Prostate gland (tissue), 2 donors: ENCODE results near the gene UNC79. TPM values are rescaled to one million over a fixed set of nuclear protein-coding genes. Genes with fewer than 3 reads are reported as not detected.

Source experiments
- DNase-seq: peaks from one replicate; pipeline ENCODE4 v3.0.0-alpha.2; 2019; ENCODE audit warnings: low spot score
- H3K27ac ChIP-seq, 2 donors: fragments of 200-600 bp; sonication (generic); 2 replicates each; pipeline ENCODE4 v1.5.1; 2017 to 2019
- H3K27me3 ChIP-seq: fragments of 200-600 bp; sonication (generic); replicated peaks from 2 replicates; pipeline ENCODE4 v1.5.1; 2019; ENCODE audit not compliant: insufficient read depth
- H3K36me3 ChIP-seq, 2 donors: fragments of 200-600 bp; sonication (generic); 1 replicate in 1 of 2; 2 replicates in 1 of 2; pipeline versions ENCODE4 v1.5.1 to v1.8.1; 2017 to 2019
- H3K4me1 ChIP-seq: fragments of 200-600 bp; sonication (generic); replicated peaks from 2 replicates; pipeline ENCODE4 v1.5.1; 2019
- H3K4me3 ChIP-seq, 2 donors: fragments of 200-600 bp; sonication (generic); 2 replicates each; pipeline ENCODE4 v1.5.1; 2017 to 2019
- H3K9me3 ChIP-seq: fragments of 200-600 bp; sonication (generic); 2 replicates; pipeline ENCODE4 v1.5.1; 2017
- POLR2A ChIP-seq: fragments of 450-650 bp; IDR thresholded peaks from one replicate; pipeline ENCODE4 v1.6.1; 2016; ENCODE audit warnings: antibody characterized with exemption, mild to moderate bottlenecking
- POLR2AphosphoS5 ChIP-seq: sonication (generic); formaldehyde crosslinking; IDR thresholded peaks from one replicate; pipeline ENCODE4 v1.6.1; 2017; ENCODE audit warnings: antibody characterized with exemption
- WGBS: methylation state at CpG from one replicate; pipeline ENCODE4 v1.1.5; 2018; 5-methylcytosine and 5-hydroxymethylcytosine counted together
- intact Hi-C: fragments of 100-400 bp; cut with DNase I; formaldehyde crosslinking; loops from one replicate; pipeline ENCODE4 v1.14.2; 2022
- total RNA-seq, 2 donors: library from RNA; depleted of rRNA; stranded (reverse); fragments of >200 nt; gene quantifications; one replicate each; pipeline ENCODE4 v1.1.0, GENCODE V29; 2016
- TF ChIP-seq, protein P1 (sequence below), 4 experiments: fragments of 200-600 bp in 2 of 4; fragments of 450-650 bp in 2 of 4; sonication (generic) in 2 of 4; IDR thresholded peaks; 1 replicate in 3 of 4; 2 replicates in 1 of 4; pipeline ENCODE4 v1.5.1; 2016 to 2019; ENCODE audit warnings: antibody characterized with exemption in 4 of 4, mild to moderate bottlenecking in 2 of 4, moderate library complexity in 2 of 4

UNC79 gene
- total RNA-seq, 2 donors from 2014 or later, result 0.32 to 1.0 TPM

DNA sequence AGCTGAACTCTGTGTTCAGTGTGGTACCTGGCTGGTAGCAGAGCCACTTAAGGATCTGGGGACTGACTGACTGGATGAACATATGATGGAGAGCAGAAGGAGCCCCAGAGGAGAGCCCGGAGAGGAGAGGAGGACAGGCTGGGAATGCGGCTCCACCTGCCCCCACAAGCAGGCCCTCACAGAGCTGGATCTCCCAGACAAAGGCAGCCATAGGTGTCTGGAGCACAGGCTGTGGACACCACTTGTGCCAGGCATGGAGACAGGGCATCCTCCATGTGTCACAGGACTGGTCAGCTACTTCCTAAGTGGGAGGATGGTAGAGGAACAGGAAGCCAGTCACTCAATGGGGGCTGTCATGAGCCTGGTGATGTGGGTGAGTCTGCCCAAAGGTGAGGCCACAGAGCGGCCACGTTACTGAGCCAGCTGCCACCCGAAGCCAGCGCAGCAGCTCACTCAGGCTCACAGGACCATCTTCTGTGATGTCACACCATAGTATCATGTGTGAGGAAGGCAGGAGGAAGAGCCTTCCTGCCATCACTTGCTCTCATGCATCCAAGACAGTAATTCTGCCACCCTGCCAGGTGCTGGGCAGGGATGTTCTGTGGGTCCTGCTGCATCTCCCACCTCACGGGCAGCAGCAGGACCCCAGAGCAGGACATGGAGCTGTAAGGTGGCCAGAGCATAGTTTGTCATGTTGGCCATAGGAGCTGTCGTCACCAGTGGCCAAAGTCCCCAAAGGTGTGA is 285.4 kb downstream of the UNC79 start:
- 91% methylated on average over 8 of the region's 8 CpGs for WGBS
- DNase-seq, result no peak
- intact Hi-C loops, result no loop called here
- no peak overlapping the region for H3K4me3 ChIP-seq
- TF ChIP-seq, protein P1, sequence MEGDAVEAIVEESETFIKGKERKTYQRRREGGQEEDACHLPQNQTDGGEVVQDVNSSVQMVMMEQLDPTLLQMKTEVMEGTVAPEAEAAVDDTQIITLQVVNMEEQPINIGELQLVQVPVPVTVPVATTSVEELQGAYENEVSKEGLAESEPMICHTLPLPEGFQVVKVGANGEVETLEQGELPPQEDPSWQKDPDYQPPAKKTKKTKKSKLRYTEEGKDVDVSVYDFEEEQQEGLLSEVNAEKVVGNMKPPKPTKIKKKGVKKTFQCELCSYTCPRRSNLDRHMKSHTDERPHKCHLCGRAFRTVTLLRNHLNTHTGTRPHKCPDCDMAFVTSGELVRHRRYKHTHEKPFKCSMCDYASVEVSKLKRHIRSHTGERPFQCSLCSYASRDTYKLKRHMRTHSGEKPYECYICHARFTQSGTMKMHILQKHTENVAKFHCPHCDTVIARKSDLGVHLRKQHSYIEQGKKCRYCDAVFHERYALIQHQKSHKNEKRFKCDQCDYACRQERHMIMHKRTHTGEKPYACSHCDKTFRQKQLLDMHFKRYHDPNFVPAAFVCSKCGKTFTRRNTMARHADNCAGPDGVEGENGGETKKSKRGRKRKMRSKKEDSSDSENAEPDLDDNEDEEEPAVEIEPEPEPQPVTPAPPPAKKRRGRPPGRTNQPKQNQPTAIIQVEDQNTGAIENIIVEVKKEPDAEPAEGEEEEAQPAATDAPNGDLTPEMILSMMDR (IDR thresholded peaks at IDR 0.05), result no peak
- TF ChIP-seq POLR2A, result no peak
- TF ChIP-seq POLR2AphosphoS5, result no peak
- no peaks in the 10 kb centered on the region for H3K9me3 ChIP-seq
- H3K27ac ChIP-seq, result no peak overlapping the region
- H3K27me3 ChIP-seq, result no peaks in the 10 kb centered on the region
- H3K4me1 ChIP-seq, result no peaks in the 10 kb centered on the region
- no peaks in the 10 kb centered on the region for H3K36me3 ChIP-seq

DNA sequence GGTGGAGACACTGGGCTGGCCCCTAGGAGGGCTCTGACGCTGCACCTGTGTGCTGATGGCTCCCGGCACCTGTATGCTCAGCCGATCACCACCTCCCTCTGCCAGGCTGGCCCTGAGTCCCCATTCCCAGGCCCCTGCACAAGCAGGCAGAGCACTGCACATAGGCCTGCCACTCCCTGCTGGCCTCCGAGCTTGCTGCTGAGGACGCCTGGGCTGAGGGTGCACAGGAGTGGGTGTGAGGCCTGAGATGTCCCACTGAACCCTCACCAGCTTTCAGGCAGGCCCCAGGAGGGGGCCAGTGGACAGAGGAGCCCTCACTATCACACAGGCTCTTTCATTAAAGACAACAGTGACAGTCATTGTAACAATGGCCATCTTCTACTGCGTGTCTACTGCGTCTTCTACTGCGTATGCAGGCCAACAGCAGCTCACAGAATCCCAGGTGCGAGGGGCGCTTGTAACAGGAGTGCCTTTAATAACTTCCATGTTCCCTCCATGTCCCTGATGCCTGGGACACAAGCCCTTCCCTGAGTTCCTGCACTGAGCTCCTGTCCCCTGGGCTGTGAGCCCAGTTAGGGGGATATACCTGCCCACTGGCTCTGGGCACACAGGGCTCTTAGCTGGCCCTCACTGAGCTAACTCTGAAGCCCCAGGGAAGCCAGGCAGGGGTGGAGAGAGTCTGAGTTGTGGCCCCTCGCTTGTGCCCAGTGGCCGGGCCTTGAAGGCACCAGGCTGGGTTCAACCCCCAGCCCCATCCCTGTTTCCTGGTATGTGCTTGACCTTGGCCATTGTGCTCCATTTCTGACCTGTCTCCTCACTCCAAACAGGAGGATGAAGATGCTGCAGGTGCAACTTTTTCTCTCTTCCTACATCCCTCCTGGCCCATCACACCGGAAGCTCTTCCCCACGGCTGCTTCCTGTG is 286.3 kb downstream of the UNC79 start:
- no peak overlapping the region for H3K4me3 ChIP-seq
- DNase-seq, result no peak
- no peaks in the 10 kb centered on the region for H3K36me3 ChIP-seq
- intact Hi-C loops, result no loop called here
- WGBS, result 91% methylated on average over 14 of the region's 14 CpGs
- no peaks in the 10 kb centered on the region for H3K27me3 ChIP-seq
- no peaks in the 10 kb centered on the region for H3K9me3 ChIP-seq
- H3K4me1 ChIP-seq, result no peaks in the 10 kb centered on the region
- no peak overlapping the region for H3K27ac ChIP-seq
- no peak for TF ChIP-seq POLR2AphosphoS5
- TF ChIP-seq, protein P1 (IDR thresholded peaks at IDR 0.05), result no peak
- no peak for TF ChIP-seq POLR2A

DNA sequence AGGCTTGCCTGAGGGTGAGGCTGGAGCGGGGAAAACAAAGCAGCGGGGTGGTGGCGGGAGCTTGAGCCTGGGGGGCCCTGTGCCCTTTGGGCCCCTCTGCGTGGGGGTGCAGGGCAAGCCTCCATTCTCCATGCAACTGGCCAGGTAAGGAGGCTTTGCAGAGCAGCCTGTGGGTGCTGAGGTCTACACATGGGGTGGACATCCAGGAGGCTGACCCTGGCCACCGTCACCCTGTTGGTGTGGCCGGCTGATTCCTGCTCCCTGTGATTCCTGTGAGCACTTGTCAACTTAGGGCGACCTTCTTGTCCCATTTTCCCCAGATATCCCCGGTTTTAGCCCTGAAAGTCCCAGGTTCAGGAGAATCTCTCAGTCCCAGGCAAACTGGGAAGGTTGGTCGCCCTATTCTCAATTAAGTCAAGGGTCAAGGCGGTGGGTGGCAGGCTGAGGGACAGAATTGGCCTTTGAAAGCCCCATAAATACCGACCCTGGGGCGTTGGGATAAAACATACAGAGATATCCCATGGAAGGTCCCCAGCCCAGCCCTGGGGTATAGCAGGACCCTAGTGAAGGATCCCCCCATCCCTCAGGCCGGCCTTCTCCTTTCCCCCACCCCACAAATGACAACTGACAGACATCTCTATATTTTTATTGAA is 287.1 kb downstream of the UNC79 start:
- 89% methylated on average over 13 of the region's 13 CpGs for WGBS
- no peaks in the 10 kb centered on the region for H3K4me1 ChIP-seq
- no peaks in the 10 kb centered on the region for H3K9me3 ChIP-seq
- H3K36me3 ChIP-seq, result no peaks in the 10 kb centered on the region
- intact Hi-C loops, result no loop called here
- no peak overlapping the region for H3K27ac ChIP-seq
- no peaks in the 10 kb centered on the region for H3K27me3 ChIP-seq
- H3K4me3 ChIP-seq, result no peak overlapping the region
- TF ChIP-seq POLR2AphosphoS5 (no peak), POLR2A (no peak)
- TF ChIP-seq, protein P1 (IDR thresholded peaks at IDR 0.05), result no peak
- no peak for DNase-seq

DNA sequence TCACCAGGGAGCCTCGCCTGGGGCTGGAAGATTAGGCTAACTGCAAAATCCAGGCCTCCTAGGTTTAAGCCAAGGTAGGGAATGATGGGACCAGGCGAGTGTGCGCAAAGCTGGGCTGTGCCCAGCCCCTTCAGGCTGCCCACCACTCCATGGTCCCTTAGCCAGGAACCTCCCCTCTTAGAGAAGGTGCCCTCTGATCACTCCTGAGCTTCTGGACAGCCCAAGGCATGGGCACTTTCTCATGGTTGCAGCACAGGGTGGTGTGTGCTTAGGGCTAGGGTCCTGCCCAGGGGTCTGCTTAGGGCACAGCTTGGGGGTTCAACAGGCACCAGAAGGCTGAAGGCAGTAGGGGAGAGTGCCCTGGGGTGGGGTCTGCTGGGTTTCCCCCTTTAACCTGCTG is 288.5 kb downstream of the UNC79 start:
- H3K4me1 ChIP-seq, result no peaks in the 10 kb centered on the region
- no peaks in the 10 kb centered on the region for H3K27me3 ChIP-seq
- intact Hi-C loops, result no loop called here
- H3K27ac ChIP-seq, result no peak overlapping the region
- no peak for DNase-seq
- no peaks in the 10 kb centered on the region for H3K36me3 ChIP-seq
- no peak for TF ChIP-seq POLR2AphosphoS5
- no peak for TF ChIP-seq POLR2A
- TF ChIP-seq, protein P1 (IDR thresholded peaks at IDR 0.05), result no peak
- WGBS, result 96% methylated on average over 3 of the region's 3 CpGs
- H3K4me3 ChIP-seq, result no peak overlapping the region
- H3K9me3 ChIP-seq, result no peaks in the 10 kb centered on the region
